Activated CD8-positive, alpha-beta T cell treated with anti-CD3 and anti-CD28 coated beads for 36 hours (primary cell): Measurements from ENCODE around the gene MTCH1. TPM values are rescaled to one million over a fixed set of nuclear protein-coding genes. Genes with fewer than 3 reads are reported as not detected.

Source experiments
- ATAC-seq: fragments of 200-7000 bp; cut with Tn5 transposase; one replicate; pipeline ENCODE4 v1.10.0; 2021; ENCODE audit warnings: mild to moderate bottlenecking, moderate library complexity
- CTCF ChIA-PET: fragments of 350-600 bp; sonication (Branson Sonifier 250); formaldehyde crosslinking; loops from one replicate; lab custom pipeline; 2021; ENCODE audit warnings: antibody characterized with exemption; lab: Charles Lee
- POLR2A ChIA-PET: fragments of 350-600 bp; sonication (Branson Sonifier 250); formaldehyde crosslinking; loops from one replicate; lab custom pipeline; 2021; ENCODE audit warnings: antibody characterized with exemption; lab: Charles Lee
- DNase-seq: peaks from one replicate; pipeline ENCODE4 v3.0.0-alpha.2; 2020
- H3K27ac Mint-ChIP-seq: one replicate; pipeline ENCODE4 v1.8.0; 2021; ENCODE audit warnings: mild to moderate bottlenecking, mixed read lengths
- H3K27me3 Mint-ChIP-seq: one replicate; pipeline ENCODE4 v1.8.0; 2021; ENCODE audit warnings: mixed read lengths
- H3K36me3 Mint-ChIP-seq: one replicate; pipeline ENCODE4 v1.8.0; 2021; ENCODE audit warnings: low read depth, mixed read lengths
- H3K4me1 Mint-ChIP-seq: one replicate; pipeline ENCODE4 v1.8.0; 2021; ENCODE audit warnings: low read depth, mixed read lengths
- H3K4me3 Mint-ChIP-seq: one replicate; pipeline ENCODE4 v1.8.0; 2021; ENCODE audit warnings: mild to moderate bottlenecking, moderate library complexity, mixed read lengths
- H3K9me3 Mint-ChIP-seq: one replicate; pipeline ENCODE4 v1.8.0; 2021; ENCODE audit warnings: mixed read lengths
- intact Hi-C: fragments of 100-400 bp; cut with micrococcal nuclease; formaldehyde crosslinking; loops from one replicate; pipeline ENCODE4 v1.10.0; 2022
- total RNA-seq, 2 experiments: library from RNA; stranded (reverse); gene quantifications; one replicate each; pipeline ENCODE4 v1.2.3, GENCODE V29; 2021
- TF ChIP-seq, protein P1 (sequence below): fragments of 200-600 bp; IDR thresholded peaks from one replicate; pipeline ENCODE4 v1.8.0; 2022; ENCODE audit warnings: antibody characterized with exemption, mild to moderate bottlenecking

Gene MTCH1
- total RNA-seq, 2 experiments from 2014 or later: 96.5 to 100 TPM

DNA sequence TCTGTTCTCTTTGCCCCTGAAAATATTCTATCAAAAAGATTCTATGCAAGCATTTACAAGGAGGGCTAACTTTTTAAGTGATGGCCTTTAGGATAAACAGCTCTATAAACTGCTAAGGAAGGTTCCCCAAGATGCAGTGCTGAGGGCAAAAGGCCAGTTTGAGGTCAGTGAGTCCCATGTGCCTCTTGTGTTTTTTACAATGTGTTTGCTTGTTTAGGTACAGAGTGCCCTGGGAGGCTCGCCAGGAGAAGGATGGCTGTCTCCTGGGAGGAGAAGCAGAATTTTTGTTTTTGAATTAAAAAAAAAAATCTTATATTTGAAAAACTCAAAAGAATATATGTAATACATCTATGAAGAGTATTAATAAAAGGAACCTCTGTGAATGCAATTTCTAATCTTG, 12.8 kb downstream of the MTCH1 start:
- Mint-ChIP-seq H3K27me3 (no peaks in the 10 kb centered on the region), H3K4me1 (no peaks in the 10 kb centered on the region), H3K9me3 (no peaks in the 10 kb centered on the region), H3K4me3 (no peak overlapping the region), H3K27ac (no peak overlapping the region), H3K36me3 (peaks cover 39% of the 10 kb centered on the region)
- ChIA-PET POLR2A (interaction anchor here (0.7 to 1.0 kb wide), 2 partner anchors 17 to 61 kb away, joined by 3 read pairs; no protein-coding TSS in a partner anchor), CTCF (no interaction called here)
- ATAC-seq (no peak), DNase-seq (no peak)
- intact Hi-C loops: no loop called here
- TF ChIP-seq, protein P1, sequence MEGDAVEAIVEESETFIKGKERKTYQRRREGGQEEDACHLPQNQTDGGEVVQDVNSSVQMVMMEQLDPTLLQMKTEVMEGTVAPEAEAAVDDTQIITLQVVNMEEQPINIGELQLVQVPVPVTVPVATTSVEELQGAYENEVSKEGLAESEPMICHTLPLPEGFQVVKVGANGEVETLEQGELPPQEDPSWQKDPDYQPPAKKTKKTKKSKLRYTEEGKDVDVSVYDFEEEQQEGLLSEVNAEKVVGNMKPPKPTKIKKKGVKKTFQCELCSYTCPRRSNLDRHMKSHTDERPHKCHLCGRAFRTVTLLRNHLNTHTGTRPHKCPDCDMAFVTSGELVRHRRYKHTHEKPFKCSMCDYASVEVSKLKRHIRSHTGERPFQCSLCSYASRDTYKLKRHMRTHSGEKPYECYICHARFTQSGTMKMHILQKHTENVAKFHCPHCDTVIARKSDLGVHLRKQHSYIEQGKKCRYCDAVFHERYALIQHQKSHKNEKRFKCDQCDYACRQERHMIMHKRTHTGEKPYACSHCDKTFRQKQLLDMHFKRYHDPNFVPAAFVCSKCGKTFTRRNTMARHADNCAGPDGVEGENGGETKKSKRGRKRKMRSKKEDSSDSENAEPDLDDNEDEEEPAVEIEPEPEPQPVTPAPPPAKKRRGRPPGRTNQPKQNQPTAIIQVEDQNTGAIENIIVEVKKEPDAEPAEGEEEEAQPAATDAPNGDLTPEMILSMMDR: no peak

DNA sequence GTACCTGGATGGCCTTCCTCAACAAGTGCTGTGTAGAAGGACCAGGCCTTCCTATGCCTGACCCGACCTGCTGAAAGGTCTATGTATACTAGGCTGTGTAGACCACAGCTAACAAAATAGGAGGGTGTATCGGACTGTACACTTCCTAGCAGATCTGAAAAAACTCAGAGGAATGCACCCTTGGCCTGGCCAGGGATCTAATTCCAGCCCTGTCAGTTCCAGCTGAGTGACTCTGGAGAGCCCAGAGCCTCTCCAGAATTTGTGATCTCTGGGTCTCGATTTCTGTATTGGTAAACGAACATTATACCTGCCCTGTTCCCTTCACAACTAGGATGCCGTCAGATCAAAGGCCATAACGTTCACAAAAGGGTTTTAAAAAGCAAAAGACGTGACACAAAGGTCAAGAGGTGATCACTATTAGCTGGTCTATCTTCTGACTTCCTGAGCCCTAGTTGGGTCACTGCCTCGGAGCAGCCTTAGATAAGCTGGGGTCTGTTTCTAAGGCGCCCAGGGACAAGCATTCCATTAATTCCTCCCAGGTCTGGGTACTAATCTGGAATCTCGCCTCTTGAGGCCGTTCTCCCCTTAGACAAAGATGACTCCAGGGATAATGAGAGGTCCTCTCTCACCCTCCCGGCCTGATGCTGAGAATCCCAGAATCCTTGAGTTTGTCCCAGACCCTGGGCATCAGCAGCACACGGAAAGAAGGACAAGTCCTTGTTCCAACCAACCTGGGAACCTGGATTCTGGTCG, 13.9 kb downstream of the MTCH1 start:
- H3K4me3 Mint-ChIP-seq: no peak overlapping the region
- ATAC-seq: no peak
- ChIA-PET POLR2A (interaction anchor here (1.0 kb wide), 1 partner anchor 60 kb away, joined by 3 read pairs; no protein-coding TSS in a partner anchor), CTCF (no interaction called here)
- peaks cover 2% of the 10 kb centered on the region for H3K4me1 Mint-ChIP-seq
- peak overlapping the region; percentile 68 for H3K27ac Mint-ChIP-seq
- intact Hi-C loops: no loop called here
- TF ChIP-seq, protein P1: no peak
- H3K9me3 Mint-ChIP-seq: no peaks in the 10 kb centered on the region
- no peak for DNase-seq
- H3K36me3 Mint-ChIP-seq: peaks cover 36% of the 10 kb centered on the region
- H3K27me3 Mint-ChIP-seq: no peaks in the 10 kb centered on the region

DNA sequence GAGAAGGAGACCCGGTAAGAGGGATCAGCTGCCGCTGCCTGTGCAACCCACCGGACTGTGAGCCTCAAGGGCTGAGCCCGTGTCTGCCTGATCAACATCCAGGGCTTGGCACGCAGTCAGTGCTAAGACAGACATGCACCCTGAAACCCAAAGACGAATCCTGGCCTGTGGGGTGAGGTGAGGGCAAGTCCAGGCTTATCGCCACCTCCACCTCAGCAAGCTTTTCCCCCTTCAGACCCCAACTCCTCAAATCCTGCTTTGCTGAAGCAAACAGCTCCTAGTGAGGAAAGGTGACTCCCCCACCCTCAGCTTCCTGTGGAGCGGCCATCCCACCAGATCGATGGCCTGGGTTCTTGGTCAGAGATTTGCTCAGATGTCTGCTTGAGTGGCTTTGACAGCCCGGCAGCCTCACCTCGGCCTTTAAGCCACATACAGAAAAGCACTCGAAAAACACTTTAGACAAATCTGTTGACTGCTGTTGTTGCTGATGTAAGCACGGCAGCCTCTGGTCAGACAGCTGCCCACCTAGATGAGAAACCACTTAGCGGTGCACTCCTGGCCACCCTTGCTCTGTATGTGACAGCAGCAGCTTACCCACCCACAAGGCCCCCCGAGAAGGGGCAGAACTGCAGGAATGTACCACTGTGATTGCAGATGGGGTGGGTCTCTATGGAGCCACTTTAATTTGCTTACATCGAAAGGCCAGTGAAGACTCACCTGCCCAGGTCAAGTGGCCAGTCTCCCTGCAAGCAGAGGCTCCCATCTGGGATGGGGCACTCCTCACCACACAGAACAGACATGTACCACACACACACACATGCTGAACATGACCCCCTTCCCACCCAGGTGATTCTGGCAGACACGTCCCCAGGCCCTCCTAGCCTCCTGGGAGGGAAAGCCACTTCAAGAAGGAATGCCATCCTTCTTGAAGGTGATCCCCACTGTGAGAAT, 14.8 kb downstream of the MTCH1 start:
- Mint-ChIP-seq H3K9me3 (no peaks in the 10 kb centered on the region), H3K36me3 (peaks cover 35% of the 10 kb centered on the region), H3K4me1 (peaks cover 2% of the 10 kb centered on the region), H3K27ac (peak overlapping the region; percentile 68), H3K27me3 (no peaks in the 10 kb centered on the region), H3K4me3 (no peak overlapping the region)
- intact Hi-C loops: no loop called here
- ATAC-seq (no peak), DNase-seq (no peak)
- POLR2A ChIA-PET: interaction anchor here (0.8 kb wide), 1 partner anchor 22 kb away, joined by 3 read pairs; no protein-coding TSS in a partner anchor
- CTCF ChIA-PET: no interaction called here
- TF ChIP-seq, protein P1: no peak

DNA sequence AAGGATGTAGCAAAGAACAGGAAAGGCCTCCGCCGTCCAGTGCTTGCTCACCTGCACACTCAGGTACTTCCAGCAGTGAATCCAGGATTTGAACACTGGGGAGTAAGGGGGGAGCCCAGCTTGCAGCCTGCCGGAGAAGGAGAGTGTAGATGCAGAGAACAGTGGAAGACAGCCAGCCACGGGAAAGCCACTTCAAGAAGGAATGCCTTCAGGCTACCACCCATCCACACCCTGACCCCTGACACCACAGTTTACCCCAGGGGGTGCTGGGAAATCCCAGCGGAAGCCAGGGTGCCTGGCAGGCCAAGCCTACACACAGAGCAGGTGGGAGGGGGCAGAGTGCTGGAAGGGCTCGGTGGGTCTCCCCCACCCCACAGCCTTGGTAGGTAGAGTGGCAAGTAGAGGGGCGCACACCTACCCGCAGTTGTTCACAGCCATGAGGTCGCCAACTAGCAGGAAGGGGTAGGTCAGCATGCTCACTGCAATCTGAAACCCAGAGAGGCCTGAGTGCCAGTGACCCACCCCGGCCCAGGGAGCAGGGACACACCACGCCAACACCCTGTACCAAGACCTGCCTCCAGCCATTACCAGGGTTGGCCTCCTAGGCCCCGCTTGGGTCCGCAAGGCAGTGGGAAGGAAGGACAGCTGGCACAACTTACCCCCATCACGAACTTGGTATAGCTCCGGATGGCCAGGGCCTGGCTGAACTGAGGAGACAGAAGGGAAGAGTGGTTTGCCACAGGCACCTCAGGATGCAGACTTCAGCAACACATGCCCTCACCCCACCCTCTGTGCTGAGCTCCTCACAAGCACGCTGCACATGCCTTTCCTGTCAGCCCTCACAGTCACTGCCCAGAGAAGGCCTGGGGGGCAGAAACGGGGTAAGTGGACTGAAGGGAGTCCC, 15.8 kb downstream of the MTCH1 start:
- intact Hi-C loops: no loop called here
- CTCF ChIA-PET: no interaction called here
- H3K4me3 Mint-ChIP-seq: no peak overlapping the region
- H3K36me3 Mint-ChIP-seq: peaks cover 35% of the 10 kb centered on the region
- POLR2A ChIA-PET: interaction anchor here (0.6 to 0.8 kb wide), 2 partner anchors 16 to 21 kb away, joined by 3 read pairs; no protein-coding TSS in a partner anchor
- ATAC-seq: no peak
- no peak overlapping the region for H3K27ac Mint-ChIP-seq
- H3K9me3 Mint-ChIP-seq: no peaks in the 10 kb centered on the region
- TF ChIP-seq, protein P1: no peak
- H3K4me1 Mint-ChIP-seq: peaks cover 2% of the 10 kb centered on the region
- DNase-seq: no peak
- no peaks in the 10 kb centered on the region for H3K27me3 Mint-ChIP-seq
